Testis (tissue), 2 donors: ENCODE results near the gene DGLUCY.

Source experiments
- POLR2A ChIP-seq: fragments of 450-650 bp; IDR thresholded peaks from one replicate; pipeline ENCODE4 v1.6.1; 2017; ENCODE audit warnings: antibody characterized with exemption, mild to moderate bottlenecking, moderate library complexity
- TF ChIP-seq, protein P1 (sequence below), 3 experiments: fragments of 450-650 bp in 2 of 3; fragments of 200-600 bp in 1 of 3; sonication (generic) in 1 of 3; IDR thresholded peaks; one replicate each; pipeline ENCODE4 v1.5.1; 2016 to 2019; ENCODE audit warnings: antibody characterized with exemption in 3 of 3, mild to moderate bottlenecking in 2 of 3, moderate library complexity in 1 of 3

DNA sequence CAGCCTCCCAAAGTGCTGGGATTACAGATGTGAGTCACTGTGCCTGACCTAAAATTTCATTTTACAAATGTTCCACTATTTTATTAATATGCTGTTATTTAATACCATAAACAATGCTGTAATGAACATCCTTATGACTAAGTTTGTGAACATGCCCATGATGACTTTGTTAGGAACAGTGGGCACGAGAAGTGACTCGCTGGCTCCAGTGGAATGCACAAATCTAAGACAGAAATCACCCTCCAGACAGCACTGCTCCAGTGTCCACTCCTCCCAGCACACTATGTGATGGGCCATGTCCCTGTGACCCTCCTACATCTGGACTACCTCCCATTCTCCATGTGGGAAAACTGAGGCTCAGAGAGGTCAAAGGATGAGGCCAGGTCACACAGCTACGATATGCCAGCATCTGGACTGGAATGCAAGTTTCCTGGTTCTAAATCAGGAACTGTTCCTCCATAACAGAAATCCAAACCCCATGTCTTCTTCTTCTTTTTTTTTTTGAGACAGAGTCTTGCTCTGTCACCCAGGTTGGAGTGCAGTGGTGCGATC is 72.7 kb downstream of the DGLUCY start:
- TF ChIP-seq, protein P1, sequence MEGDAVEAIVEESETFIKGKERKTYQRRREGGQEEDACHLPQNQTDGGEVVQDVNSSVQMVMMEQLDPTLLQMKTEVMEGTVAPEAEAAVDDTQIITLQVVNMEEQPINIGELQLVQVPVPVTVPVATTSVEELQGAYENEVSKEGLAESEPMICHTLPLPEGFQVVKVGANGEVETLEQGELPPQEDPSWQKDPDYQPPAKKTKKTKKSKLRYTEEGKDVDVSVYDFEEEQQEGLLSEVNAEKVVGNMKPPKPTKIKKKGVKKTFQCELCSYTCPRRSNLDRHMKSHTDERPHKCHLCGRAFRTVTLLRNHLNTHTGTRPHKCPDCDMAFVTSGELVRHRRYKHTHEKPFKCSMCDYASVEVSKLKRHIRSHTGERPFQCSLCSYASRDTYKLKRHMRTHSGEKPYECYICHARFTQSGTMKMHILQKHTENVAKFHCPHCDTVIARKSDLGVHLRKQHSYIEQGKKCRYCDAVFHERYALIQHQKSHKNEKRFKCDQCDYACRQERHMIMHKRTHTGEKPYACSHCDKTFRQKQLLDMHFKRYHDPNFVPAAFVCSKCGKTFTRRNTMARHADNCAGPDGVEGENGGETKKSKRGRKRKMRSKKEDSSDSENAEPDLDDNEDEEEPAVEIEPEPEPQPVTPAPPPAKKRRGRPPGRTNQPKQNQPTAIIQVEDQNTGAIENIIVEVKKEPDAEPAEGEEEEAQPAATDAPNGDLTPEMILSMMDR (IDR thresholded peaks at IDR 0.05), result no peak
- TF ChIP-seq POLR2A, result no peak
